NCI-H446 treated with DMSO at 0.1 percent for 48 hours (cell line): ENCODE measurements around the gene LRRC10.
A peak's percentile ranks its signal among the peaks of the same experiment; 100 is the strongest.
"Not testable (repeated sequence)": the region's sequence is repeated elsewhere in the genome, so short reads cannot be mapped to it uniquely, and the experiment has no call there.

Source experiments
- DNase-seq: peaks from one replicate; lab custom pipeline; 2025; lab: John Stamatoyannopoulos, UW

Gene LRRC10

GRCh38 chr12:69616025-69616424 lies 5.3 kb upstream of the LRRC10 start:
- no peak for DNase-seq

DNA sequence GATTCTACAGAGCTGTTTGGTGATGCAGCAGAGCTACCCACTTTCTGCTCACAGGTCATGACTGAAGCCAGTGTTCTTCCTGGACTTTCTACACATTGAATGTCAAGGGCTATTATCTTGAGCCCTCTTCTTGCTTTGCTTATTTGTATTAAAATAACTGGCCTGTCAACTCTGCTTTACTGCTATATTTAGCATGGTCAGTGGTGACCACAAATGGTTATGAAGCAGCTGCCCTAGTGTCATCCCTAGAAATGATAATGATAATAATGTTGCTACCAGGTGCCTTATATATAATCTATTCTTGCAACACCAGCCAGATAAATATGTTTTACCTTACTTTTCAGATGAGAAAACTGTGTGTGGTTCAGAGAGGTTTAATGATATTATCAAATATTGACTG lies 2.6 kb upstream of the LRRC10 start:
- DNase-seq = no peak

DNA sequence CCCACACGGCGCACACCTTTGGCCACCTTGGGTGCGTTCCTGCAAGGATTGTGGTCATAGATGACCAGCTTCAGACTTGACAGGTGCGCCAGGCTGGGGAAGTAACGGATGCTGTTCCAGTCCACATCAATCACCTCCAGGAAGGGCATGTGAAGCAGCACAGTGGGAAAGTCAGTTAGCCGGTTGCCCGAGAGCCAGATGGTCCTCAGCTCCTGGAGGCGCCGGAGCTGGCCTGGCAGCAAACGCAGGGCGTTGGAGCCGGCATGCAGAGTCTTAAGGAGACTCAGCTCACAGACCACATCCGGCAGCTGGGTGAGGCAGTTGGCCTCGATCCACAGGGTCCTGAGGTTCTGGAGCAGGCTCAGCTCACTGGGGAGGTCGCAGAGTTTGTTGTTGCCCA lies 581 bp downstream of the LRRC10 start:
- peak; percentile 41 for DNase-seq

DNA sequence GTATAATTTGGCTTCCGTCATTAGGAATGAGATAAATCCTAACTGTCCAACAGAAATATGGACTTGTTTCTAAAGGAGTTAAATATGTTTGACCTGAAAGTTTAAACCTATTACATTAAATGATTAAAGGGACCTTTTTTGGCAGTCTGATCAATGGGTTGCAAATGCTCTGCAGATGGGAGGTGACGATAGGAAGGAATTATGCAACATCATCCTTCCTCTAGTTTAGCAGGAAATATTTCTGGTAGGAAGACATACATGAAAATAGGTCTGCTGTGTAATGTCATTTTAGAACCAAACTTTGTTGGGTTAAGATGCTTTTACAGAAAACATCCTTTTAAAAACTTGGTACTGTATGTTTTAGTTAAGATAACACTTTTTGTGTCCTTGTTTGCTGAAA lies 2.6 kb downstream of the LRRC10 start:
- no peak for DNase-seq

DNA sequence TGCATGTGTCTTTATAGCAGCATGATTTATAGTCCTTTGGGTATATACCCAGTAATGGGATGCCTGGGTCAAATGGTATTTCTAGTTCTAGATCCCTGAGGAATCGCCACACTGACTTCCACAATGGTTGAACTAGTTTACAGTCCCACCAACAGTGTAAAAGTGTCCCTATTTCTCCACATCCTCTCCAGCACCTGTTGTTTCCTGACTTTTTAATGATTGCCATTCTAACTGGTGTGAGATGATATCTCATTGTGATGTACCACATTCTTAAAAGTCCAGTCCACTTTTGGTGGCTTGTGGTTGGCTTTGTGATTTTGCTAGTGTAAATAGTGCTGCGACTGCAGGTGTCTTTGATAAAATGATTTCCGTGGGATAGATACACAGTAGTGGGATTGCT lies 6.4 kb downstream of the LRRC10 start:
- DNase-seq = not testable (repeated sequence)

DNA sequence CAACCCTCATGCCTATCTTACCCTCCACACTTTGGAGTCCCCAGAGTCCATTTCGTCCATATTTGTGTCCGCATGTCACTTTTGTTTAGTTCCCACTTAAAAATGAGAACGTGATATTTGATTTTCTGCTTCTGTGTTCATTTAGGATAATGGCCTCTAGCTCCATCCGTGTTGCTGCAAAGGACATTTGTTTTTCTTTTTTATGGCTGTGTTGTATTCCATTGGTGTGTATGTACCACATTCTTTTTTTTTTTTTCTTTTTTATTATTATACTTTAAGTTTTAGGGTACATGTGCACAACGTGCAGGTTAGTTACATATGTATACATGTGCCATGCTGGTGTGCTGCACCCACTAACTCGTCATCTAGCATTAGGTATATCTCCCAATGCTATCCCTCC lies 7.2 kb downstream of the LRRC10 start:
- not testable (repeated sequence) for DNase-seq

DNA sequence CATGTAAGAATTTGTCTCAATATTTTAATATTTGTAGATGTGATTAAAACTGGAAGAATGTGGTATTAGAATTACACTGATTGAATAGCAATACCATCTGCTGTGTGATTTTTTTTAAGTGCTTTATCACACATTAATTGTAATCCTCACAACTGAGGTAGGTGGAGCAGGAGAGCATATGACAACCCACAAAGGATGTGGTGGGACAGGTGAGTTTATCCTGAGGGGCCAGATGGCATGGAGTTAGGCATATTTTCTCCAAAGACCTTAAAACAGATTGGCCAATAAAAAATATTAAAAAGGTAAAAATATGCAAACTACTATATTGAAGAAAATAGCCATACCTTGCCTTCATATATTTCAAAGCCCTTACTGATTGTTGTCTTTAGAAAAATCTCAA lies 7.8 kb downstream of the LRRC10 start:
- DNase-seq = no peak

DNA sequence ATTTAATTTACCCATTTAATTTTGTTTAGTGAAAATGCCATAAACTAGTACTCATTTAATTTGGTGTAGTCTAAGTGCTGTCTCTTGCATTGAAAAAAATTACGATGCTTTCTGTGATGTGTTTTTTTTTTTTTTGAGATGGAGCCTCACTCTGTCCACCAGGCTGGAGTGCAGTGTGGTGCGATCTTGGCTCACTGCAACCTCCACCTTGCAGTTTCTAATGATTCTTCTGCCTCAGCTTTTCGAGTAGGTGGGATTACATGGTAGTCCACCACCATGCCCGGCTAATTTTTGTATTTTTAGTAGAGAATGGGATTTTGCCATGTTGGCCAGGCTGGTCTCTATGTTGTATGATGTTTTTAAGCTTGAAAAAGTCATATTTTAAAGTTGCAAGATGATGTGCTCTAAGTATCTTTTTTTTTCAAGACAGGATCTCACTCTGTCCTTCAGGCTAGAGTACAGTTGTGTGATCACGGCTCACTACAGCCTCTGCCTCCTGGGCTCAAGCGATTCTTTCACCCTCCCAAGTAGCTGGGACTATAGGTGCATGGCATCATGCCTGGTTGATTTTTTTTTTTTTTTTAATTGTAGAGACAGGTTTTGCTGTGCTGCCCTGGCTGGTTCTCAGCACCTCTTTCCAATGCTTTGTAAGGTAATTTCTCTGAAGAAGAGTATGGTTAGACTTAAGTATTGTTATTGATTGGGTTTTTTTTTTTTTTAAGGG lies 8.6 kb downstream of the LRRC10 start:
- no peak for DNase-seq

DNA sequence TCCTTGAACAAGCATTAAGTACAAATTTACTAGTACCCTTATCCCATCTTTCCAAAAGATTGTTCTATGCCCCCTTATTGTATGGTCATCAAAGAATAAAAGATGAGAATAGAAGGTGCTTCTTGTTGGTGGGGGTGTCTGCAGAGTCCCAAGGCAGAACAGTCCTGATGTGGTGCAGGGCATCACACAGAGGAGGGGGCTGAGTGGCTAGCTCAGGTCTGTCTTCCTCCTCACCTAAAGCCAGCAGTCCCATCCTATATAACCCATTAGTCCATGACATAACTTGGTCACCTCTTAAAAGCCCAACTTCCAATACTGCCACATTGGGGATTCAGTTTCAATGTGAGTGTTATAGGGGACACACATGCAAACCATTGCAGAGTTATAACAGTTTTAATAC lies 9.9 kb downstream of the LRRC10 start:
- DNase-seq = no peak

GRCh38 chr12:69598174-69598753 lies 12.4 kb downstream of the LRRC10 start:
- no peak for DNase-seq

- no peak for DNase-seq
Observed at GRCh38 chr12:69595689-69596088, 15.0 kb downstream of the LRRC10 start.

- no peak for DNase-seq
Observed at GRCh38 chr12:69589082-69589481, 21.6 kb downstream of the LRRC10 start.

DNA sequence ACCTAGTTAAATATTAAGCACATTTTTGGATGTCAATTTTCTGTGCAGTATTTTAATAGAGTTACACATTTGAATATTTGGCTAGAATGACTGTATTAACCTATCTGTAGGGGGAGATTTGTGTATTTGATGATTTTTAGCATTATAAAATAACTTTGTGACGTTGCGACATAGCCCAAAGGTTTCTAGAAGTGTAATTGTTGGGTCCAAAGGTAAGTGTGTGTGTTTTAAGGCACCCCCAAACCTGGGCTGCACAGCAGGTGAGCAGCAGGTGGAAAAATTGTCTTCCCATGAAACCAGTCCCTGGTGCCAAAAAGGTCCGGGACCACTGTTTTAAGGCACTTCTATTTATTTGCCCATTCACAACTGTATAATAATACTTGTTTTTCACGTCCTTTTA lies 22.2 kb downstream of the LRRC10 start:
- no peak for DNase-seq

DNA sequence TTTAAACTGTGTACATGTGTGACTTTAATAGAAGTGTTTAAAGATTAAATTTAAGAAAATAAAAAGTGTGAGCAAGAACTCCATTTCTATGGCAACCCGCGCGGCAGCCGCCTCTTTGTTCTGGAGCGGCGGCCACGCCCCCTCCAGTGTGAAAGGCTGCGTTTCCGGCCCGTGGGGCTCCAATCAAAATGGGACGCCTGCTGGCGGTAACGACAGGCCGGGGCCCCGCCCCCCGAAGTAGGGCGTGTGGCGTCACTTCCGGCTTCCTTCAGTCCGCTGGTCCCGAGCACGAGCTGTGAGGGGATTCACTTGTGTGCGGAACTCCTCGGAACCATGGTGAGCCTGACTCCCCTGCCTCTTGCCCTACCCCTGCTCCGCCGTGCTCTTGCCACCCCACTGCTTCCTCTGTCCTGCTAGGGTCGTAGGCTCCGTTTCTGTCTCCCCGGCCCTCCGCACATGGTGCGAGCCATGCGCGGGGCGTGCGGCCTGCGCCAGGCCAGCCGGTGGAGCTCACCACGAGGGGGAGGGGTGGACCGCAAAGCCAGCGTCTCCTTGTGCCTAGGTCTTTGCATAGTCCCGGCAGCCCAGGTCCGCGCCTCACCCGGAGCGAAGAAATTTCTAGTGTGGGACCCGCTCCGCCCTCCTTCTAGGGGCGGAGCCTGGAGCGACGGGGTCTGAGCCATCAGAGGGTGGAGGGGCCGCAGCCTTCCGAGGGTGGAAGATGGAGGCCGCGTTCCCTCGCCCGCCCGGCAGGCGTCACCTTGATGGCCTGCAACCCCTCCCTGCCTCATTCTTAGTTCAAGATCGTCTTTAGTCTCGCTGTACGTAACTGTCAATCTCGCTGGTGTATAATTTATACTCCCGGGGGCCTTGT lies 25.3 kb downstream of the LRRC10 start, which contains the start of gene CCT2:
Gene CCT2 (plus strand): TSS at position 271 of the 874 bp plus-strand sequence. CDS start 63 bp downstream, at position 334.
- peak; percentile 88 for DNase-seq

GRCh38 chr12:69583203-69583602 lies 27.5 kb downstream of the LRRC10 start:
- DNase-seq = no peak

GRCh38 chr12:69580074-69580473 lies 30.6 kb downstream of the LRRC10 start:
- no peak for DNase-seq

DNA sequence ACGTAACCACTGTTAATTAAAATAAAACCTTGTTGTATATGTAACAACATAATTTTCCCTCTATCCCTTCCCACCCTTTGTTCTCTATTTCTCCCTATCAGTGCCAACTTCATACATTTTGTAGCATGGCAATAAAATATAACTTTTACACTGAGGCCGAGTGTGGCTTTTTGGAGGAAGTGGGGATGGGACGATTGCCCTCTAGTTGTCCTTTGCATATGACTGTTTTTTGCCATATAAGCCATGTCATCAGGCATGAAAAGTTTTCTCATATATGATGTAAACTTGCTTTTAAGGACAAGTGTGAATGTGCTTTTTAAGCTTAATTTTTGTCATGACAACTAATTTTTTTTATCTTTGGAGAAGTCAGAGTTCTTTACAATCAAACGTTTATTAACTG lies 31.7 kb downstream of the LRRC10 start:
- no peak for DNase-seq

DNA sequence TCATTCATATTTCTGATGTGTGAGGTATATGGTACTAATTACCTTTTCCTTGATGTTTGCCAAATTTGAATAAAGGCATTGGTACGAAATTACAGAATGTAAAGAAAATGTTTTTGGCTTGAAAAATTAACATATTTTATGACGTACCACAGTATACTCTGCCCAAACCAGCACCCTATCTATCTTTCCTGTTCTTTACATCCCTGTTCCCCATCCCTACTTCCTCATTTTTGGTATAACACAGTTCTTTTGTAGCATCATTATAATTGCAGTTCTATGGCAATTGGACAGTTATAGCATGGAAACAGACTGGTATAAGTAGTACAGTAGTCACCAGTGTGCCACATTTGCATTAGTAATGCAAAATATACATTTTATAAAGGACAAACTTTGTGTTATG lies 32.4 kb downstream of the LRRC10 start:
- no peak for DNase-seq

DNA sequence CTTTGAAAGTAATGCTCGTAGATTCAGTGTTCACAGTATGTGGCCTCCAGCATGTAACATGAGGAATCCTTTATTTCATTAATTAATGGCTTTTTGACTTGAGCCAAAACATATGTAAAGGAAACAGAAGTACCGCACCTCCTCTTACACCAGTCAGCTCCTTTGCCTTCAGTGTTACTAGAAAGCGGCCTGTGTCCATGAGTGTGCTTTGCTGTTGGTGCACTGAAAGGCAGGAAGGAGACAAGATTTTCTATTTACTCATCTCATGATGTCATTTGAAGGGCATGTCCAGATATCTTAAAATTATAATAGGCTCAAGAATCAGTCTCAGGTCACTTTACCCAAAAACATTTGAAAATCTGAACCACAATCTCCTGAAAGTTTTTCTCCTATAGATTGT lies 35.4 kb downstream of the LRRC10 start:
- no peak for DNase-seq

DNA sequence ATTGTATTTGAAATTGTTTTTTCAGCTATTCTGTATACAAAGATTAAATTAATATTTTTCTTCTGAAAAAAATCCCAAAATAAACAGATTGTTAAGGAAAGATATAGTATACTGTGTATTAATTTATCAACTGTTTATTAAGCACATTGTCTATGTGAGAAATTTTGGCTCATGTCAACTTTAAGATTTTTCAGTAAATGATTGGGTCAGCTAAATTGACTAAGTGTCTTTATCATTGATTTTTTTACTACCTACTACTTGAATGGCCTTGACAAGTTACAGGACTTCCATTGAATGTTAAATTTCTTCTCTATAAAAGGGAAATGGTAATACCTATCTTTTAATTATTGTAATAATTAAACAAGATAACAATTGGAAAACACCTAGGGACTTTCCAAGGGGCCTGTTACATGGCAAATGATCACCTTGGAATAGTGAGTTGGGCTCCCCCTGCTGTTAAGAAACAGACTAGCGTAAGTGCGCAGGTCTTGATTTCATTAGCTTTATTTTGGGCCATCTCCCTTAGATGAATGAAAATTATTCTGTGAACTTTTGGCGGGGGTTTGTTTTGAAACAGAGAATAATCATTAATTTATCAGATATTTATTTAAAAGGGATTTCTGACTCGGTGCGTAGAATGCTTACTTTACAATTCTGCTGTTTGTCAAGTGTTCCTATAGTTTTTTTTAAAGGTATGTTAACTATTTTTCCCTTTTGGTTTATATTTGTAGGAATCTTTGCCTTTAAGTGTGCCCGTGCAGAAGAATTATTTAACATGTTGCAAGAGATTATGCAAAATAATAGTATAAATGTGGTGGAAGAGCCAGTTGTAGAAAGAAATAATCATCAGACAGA lies 39.9 kb downstream of the LRRC10 start:
- no peak for DNase-seq

DNA sequence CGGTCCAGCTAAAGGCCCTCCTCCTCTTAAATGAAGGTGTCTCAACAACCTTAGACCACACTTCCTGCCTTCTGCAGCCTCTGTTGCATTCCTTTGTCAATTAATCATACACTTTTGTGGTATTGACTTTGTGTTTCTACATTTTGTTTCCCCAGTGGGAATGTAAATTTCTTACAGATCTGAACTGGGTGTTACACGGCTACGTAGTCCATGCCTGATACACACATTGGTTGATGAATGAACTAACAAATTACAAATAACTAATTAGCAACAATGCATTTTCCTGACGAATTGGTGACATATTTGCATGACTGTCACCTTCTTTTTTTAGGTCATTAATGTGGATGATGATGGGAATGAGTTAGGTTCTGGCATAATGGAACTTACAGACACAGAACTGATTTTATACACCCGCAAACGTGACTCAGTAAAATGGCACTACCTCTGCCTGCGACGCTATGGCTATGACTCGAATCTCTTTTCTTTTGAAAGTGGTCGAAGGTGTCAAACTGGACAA lies 40.6 kb downstream of the LRRC10 start:
- no peak for DNase-seq

GRCh38 chr12:69569236-69569635 lies 41.5 kb downstream of the LRRC10 start:
- DNase-seq = no peak
